K562 (cell line): ENCODE results near the gene SCUBE1. TPM values are rescaled to one million over a fixed set of nuclear protein-coding genes. Genes with fewer than 3 reads are reported as not detected.

Source experiments
- ATAC-seq: fragments of 200-7000 bp; cut with Tn5 transposase; 3 replicates; pipeline ENCODE4 v1.9.1; 2020; ENCODE audit warnings: moderate library complexity
- BruUV-seq: library from RNA; stranded (reverse); fragments of 400-500 nt; replicated peaks from 2 replicates; lab custom pipeline; 2021; lab: Mats Ljungman, UMichigan
- CTCF ChIA-PET: fragments of 300-600 bp; formaldehyde crosslinking; extraction: SDS; loops from one replicate; lab custom pipeline; 2021; ENCODE audit warnings: low intra/inter-chr PET ratio; lab: Yijun Ruan, JAX
- POLR2A ChIA-PET: fragments of 300-600, 350-650 bp; sonication (Branson Sonifier 250); formaldehyde crosslinking; extraction: SDS; loops from one replicate; lab custom pipeline; 2021; ENCODE audit warnings: antibody characterized with exemption, inconsistent platforms; lab: Yijun Ruan, JAX
- DNase-seq, 4 experiments: peaks; one replicate each; pipeline versions ENCODE4 v3.0.0 to v3.0.0-alpha.2; 2011 to 2018; ENCODE audit warnings: low spot score in 3 of 4, mixed read lengths in 3 of 4; ENCODE audit errors: extremely low read depth in 1 of 4
- FAIRE-seq: peaks from 2 replicates; lab custom pipeline; 2011; peaks lifted over from hg19 to GRCh38; lab: Jason Lieb, UNC
- H2AFZ ChIP-seq: 2 replicates; pipeline ENCODE4 v1.6.0; 2011; ENCODE audit warnings: low read depth, low read length, control low read depth, inconsistent platforms
- H3K27ac ChIP-seq: fragments of 200-600 bp; 3 replicates; pipeline ENCODE4 v1.8.0; 2011; ENCODE audit warnings: low read depth, mild to moderate bottlenecking, control low read depth, inconsistent platforms, low read length, moderate library complexity, mixed read lengths; ENCODE audit errors: extremely low read depth
- H3K27me3 ChIP-seq, 2 experiments: fragments of 300-600 bp in 1 of 2; 2 replicates in 1 of 2; 3 replicates in 1 of 2; pipeline versions ENCODE4 v1.6.0 to v1.8.0; 2011; ENCODE audit warnings: inconsistent platforms in 2 of 2, low read length in 2 of 2, mild to moderate bottlenecking in 1 of 2, mixed read lengths in 1 of 2, moderate library complexity in 1 of 2; ENCODE audit not compliant: control insufficient read depth in 2 of 2, insufficient read depth in 2 of 2
- H3K36me3 ChIP-seq: fragments of 300-600 bp; 3 replicates; pipeline ENCODE4 v1.8.0; 2011; ENCODE audit warnings: mild to moderate bottlenecking, low read length, inconsistent platforms; ENCODE audit not compliant: control insufficient read depth, insufficient read depth
- H3K4me1 ChIP-seq, 2 experiments: fragments of 200-600 bp in 1 of 2; replicated peaks in 1 of 2; 2 replicates in 1 of 2; 3 replicates in 1 of 2; pipeline versions ENCODE4 v1.5.1 to v1.8.0; 2011; ENCODE audit warnings: inconsistent platforms in 2 of 2, low read length in 2 of 2, mild to moderate bottlenecking in 1 of 2, mixed read lengths in 1 of 2, moderate library complexity in 1 of 2; ENCODE audit not compliant: control insufficient read depth in 2 of 2, insufficient read depth in 2 of 2
- H3K4me2 ChIP-seq: 2 replicates; pipeline ENCODE4 v1.6.1; 2011; ENCODE audit warnings: low read length, control low read depth, inconsistent platforms, mixed read lengths; ENCODE audit not compliant: insufficient read depth
- H3K4me3 ChIP-seq: fragments of 200-600 bp; sonication (generic), shearing (Covaris generic); 2 replicates; pipeline ENCODE4 v1.5.1; 2016; ENCODE audit warnings: control low read depth, inconsistent platforms
- H3K79me2 ChIP-seq: fragments of 200-600 bp; 3 replicates; pipeline ENCODE4 v1.8.0; 2011; ENCODE audit warnings: low read length, inconsistent platforms; ENCODE audit not compliant: control insufficient read depth, insufficient read depth
- H3K9ac ChIP-seq, 2 experiments: 2 replicates each; pipeline versions ENCODE4 v1.6.0 to v1.6.1; 2011; ENCODE audit warnings: low read depth in 2 of 2, low read length in 2 of 2, control low read depth in 1 of 2, inconsistent platforms in 1 of 2, mild to moderate bottlenecking in 1 of 2, mixed read lengths in 1 of 2; ENCODE audit not compliant: insufficient read depth in 1 of 2
- H3K9me1 ChIP-seq: one replicate; pipeline ENCODE4 v1.6.0; 2011; ENCODE audit warnings: inconsistent platforms, mild to moderate bottlenecking, low read length, moderate library complexity; ENCODE audit not compliant: control insufficient read depth, insufficient read depth
- H3K9me3 ChIP-seq: replicated peaks from 2 replicates; pipeline ENCODE4 v1.5.1; 2011; ENCODE audit warnings: low read depth, low read length, inconsistent platforms; ENCODE audit not compliant: control insufficient read depth, insufficient read depth
- H4K20me1 ChIP-seq: replicated peaks from 2 replicates; pipeline ENCODE4 v1.6.1; 2011; ENCODE audit warnings: low read length, inconsistent platforms, mixed read lengths; ENCODE audit not compliant: control insufficient read depth, insufficient read depth
- RAD21 ChIP-seq, 2 experiments: fragments of 250-450 bp in 1 of 2; fragments of 450-650 bp in 1 of 2; sonication (Bioruptor Pico) in 1 of 2; formaldehyde crosslinking in 1 of 2; IDR thresholded peaks in 1 of 2; conservative IDR thresholded peaks in 1 of 2; 2 replicates each; pipeline versions ENCODE4 v1.4.0 to v1.8.0; 2020 to 2022; ENCODE audit warnings: mild to moderate bottlenecking in 2 of 2, moderate library complexity in 1 of 2
- RBM34 ChIP-seq: fragments of 200-400 bp; formaldehyde crosslinking; IDR thresholded peaks from 2 replicates; pipeline ENCODE4 v1.6.1; 2018; ENCODE audit warnings: low read length, borderline replicate concordance; ENCODE audit not compliant: insufficient read depth
- RCOR1 ChIP-seq, 2 experiments: IDR thresholded peaks; 2 replicates each; pipeline ENCODE4 v1.6.1; 2012; ENCODE audit warnings: low read depth in 2 of 2, low read length in 2 of 2, borderline replicate concordance in 1 of 2, improper control_type of control experiment in 1 of 2
- ZNF766 ChIP-seq: fragments of 200-800 bp; sonication (Bioruptor generic); conservative IDR thresholded peaks from 2 replicates; pipeline ENCODE4 v1.6.1; 2016; ENCODE audit warnings: missing genetic modification characterization, missing compliant biosample characterization
- WGBS: fragments of 100-300 bp; shearing (Covaris generic); methylation state at CpG from one replicate; pipeline ENCODE4 v1.1.6; 2016; ENCODE audit warnings: low coverage, mixed read lengths; ENCODE audit not compliant: insufficient coverage; ENCODE audit errors: missing lambda C conversion rate; 5-methylcytosine and 5-hydroxymethylcytosine counted together
- in situ Hi-C: fragments of 300-500 bp; cut with MboI; formaldehyde crosslinking; loops from 4 replicates; pipeline ENCODE4 v1.15.0; 2018; ENCODE audit warnings: inconsistent platforms, mixed read lengths
- intact Hi-C: fragments of 100-400 bp; cut with micrococcal nuclease; formaldehyde crosslinking; loops from 2 replicates; pipeline ENCODE4 v1.14.2; 2022
- polyA plus RNA-seq, 8 experiments: library from polyadenylated mRNA; depleted of rRNA in 4 of 8; stranded (reverse) in 5 of 8; unstranded in 3 of 8; fragments of >200 nt; fragmentation: Nextera tagmentation in 2 of 8; fragmentation: Illumina TruSeq in 1 of 8; extraction: Ambion mirVana in 2 of 8; extraction: Trizol in 1 of 8; gene quantifications; 2 replicates each; pipeline versions ENCODE4 v1.2.1 to v1.2.3, GENCODE V29; 2011 to 2014; ENCODE audit warnings: inconsistent platforms in 1 of 8, missing spikeins in 1 of 8
- total RNA-seq, 7 experiments: library from RNA; depleted of rRNA in 6 of 7; stranded (reverse); fragments of >200 nt in 6 of 7; fragmentation: Illumina TruSeq in 2 of 7; extraction: Trizol in 2 of 7; gene quantifications; 2 replicates each; pipeline versions ENCODE4 v1.2.1 to v1.2.3, GENCODE V29; 2011 to 2021; ENCODE audit warnings: low replicate concordance in 1 of 7
- TF ChIP-seq, protein P1 (sequence below): fragments of 450-650 bp; IDR thresholded peaks from 2 replicates; pipeline ENCODE4 v1.6.1; 2016
- TF ChIP-seq, protein P2 (sequence below): fragments of 450-650 bp; formaldehyde crosslinking; IDR thresholded peaks from 2 replicates; pipeline ENCODE4 v1.4.0; 2020; ENCODE audit warnings: mild to moderate bottlenecking, moderate library complexity
- TF ChIP-seq, protein P3 (sequence below): IDR thresholded peaks from 2 replicates; pipeline ENCODE4 v1.6.1; 2011; ENCODE audit warnings: borderline replicate concordance, low read depth, mild to moderate bottlenecking, moderate library complexity, low read length; ENCODE audit not compliant: insufficient read depth, poor library complexity, severe bottlenecking

The SCUBE1 gene
- total and polyA plus RNA-seq, 9 of the 15 experiments (the other 6 are each of a cell fraction or from before 2014, with no cell fraction given), result 0.03 to 0.47 (median 0.29) TPM; not detected in 6

DNA sequence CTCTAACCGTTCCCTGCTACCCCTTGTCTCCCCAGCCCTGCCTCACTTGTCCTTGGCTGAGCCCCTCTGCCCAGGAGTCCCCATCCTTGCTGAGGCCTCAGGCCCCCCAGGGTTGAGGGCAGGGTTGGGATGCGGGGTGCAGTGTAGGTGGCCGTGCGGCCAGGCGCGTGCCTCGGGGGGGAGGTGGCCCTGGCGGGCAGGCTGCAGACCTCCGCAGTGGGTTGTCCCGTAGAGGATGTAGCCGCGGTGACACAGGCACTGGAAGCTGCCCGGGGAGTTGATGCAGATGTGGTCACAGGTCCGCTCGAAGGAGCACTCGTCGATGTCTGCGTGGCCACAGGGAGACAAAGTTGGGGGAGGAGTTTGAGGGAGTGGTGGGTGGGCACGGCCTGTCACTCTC lies 114.3 kb downstream of the SCUBE1 start:
- Histone ChIP-seq H2AFZ (no peak overlapping the region), H3K27ac (no peak overlapping the region), H3K4me1 (peaks cover 0 to 40% of the 10 kb centered on the region in 2 experiments; a peak in 2 of 5 replicates), H3K9ac (peak overlapping the region in 1 of 2 experiments; percentile 26; a peak in 1 of 4 replicates), H3K79me2 (no peaks in the 10 kb centered on the region), H4K20me1 (peaks cover 4% of the 10 kb centered on the region; the same call in 1 of the 2 replicates), H3K4me3 (no peak overlapping the region), H3K9me3 (no peaks in the 10 kb centered on the region), H3K36me3 (no peaks in the 10 kb centered on the region), H3K27me3 (peaks cover 0 to 22% of the 10 kb centered on the region in 2 experiments; a peak in 2 of 5 replicates)
- intact Hi-C loops (loop anchor here (5.0 kb wide), 1 partner anchor 42 kb away; the partner anchor contains the start of gene TTLL12), in situ Hi-C loops (no loop called here)
- 27% methylated on average over 13 of the region's 19 CpGs for WGBS
- DNase-seq, result no peak
- no peak for ATAC-seq
- BruUV-seq, result no TSS peak
- CTCF ChIA-PET, result interaction anchor here (1.0 to 1.2 kb wide), 2 partner anchors 361 to 449 kb away, joined by 3 to 5 read pairs; no protein-coding TSS in a partner anchor
- TF ChIP-seq, protein P1, sequence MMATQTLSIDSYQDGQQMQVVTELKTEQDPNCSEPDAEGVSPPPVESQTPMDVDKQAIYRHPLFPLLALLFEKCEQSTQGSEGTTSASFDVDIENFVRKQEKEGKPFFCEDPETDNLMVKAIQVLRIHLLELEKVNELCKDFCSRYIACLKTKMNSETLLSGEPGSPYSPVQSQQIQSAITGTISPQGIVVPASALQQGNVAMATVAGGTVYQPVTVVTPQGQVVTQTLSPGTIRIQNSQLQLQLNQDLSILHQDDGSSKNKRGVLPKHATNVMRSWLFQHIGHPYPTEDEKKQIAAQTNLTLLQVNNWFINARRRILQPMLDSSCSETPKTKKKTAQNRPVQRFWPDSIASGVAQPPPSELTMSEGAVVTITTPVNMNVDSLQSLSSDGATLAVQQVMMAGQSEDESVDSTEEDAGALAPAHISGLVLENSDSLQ, result 0 out of 2 replicates have a peak, but pooled peaks have one; percentile 21
- no peak for TF ChIP-seq RBM34
- TF ChIP-seq, all 486 proteins: peak for 1
- Histone ChIP-seq H3K9me1 (no peaks in the 10 kb centered on the region), H3K4me2 (no peak overlapping the region)
- POLR2A ChIA-PET, result no interaction called here
- FAIRE-seq, result no peak

DNA sequence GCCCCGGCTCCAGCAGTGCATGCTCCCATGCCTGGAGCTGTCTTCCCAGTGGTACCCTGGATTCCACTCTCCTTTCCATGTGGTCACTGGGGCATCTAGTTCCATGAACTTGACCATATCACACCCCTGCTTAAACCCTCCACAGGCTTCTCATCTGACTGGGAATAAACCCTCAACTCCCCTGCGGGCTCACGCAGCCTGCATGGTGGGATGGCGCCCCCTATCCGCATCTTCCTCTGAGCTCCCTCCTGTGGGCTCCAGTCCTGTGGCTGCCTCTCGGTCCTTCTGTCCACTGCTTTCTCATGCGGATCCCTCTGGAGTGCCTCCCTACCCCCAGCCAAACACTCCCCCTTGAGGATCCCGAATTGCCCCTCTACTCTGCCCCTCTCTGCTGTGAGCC lies 114.8 kb downstream of the SCUBE1 start:
- peaks cover 4% of the 10 kb centered on the region; the same call in 1 of the 2 replicates for H4K20me1 ChIP-seq
- intact Hi-C loops, result loop anchor here (5.0 kb wide), 1 partner anchor 41 kb away; the partner anchor contains the start of gene TTLL12
- ChIA-PET CTCF (interaction anchor here (1.0 to 1.2 kb wide), 2 partner anchors 361 to 448 kb away, joined by 3 to 5 read pairs; no protein-coding TSS in a partner anchor), POLR2A (interaction anchor here (0.6 to 1.1 kb wide), 2 partner anchors 20 to 366 kb away, joined by 3 read pairs; no protein-coding TSS in a partner anchor)
- ATAC-seq (peak; percentile 89), DNase-seq (peak; percentile 57 to 77 (median 64)), FAIRE-seq (peak; percentile 70)
- in situ Hi-C loops, result no loop called here
- peaks cover 0 to 16% of the 10 kb centered on the region in 2 experiments; a peak in 2 of 5 replicates for H3K27me3 ChIP-seq
- 16% methylated on average over 8 of the region's 8 CpGs for WGBS
- no peaks in the 10 kb centered on the region for H3K9me1 ChIP-seq
- no peak overlapping the region for H3K9ac ChIP-seq
- H3K4me1 ChIP-seq, result peaks cover 0 to 40% of the 10 kb centered on the region in 2 experiments; a peak in 2 of 5 replicates
- no peak overlapping the region for H3K4me3 ChIP-seq
- peak overlapping the region; percentile 68; the same call in 1 of the 2 replicates for H2AFZ ChIP-seq
- no peaks in the 10 kb centered on the region for H3K36me3 ChIP-seq
- no TSS peak for BruUV-seq
- H3K27ac ChIP-seq, result no peak overlapping the region
- no peak overlapping the region for H3K4me2 ChIP-seq
- no peaks in the 10 kb centered on the region for H3K9me3 ChIP-seq
- H3K79me2 ChIP-seq, result no peaks in the 10 kb centered on the region
- TF ChIP-seq RCOR1 (IDR thresholded peaks at IDR 0.05; ENCODE audit: borderline replicate concordance in 1 of 2, low read depth in 2 of 2, low read length in 2 of 2) (0 out of 4 replicates have a peak, but pooled peaks of 1 of the 2 experiments have one; percentile 9), RAD21 (CRISPR knock-in tag; conservative IDR thresholded peaks at IDR 0.05 in 1 of 2, IDR thresholded peaks at IDR 0.05 in 1 of 2) (peak; percentile 48 to 75), ZNF766 (CRISPR knock-in tag) (0 out of 2 replicates have a peak, but pooled peaks have one; percentile 51)
- TF ChIP-seq, protein P2, sequence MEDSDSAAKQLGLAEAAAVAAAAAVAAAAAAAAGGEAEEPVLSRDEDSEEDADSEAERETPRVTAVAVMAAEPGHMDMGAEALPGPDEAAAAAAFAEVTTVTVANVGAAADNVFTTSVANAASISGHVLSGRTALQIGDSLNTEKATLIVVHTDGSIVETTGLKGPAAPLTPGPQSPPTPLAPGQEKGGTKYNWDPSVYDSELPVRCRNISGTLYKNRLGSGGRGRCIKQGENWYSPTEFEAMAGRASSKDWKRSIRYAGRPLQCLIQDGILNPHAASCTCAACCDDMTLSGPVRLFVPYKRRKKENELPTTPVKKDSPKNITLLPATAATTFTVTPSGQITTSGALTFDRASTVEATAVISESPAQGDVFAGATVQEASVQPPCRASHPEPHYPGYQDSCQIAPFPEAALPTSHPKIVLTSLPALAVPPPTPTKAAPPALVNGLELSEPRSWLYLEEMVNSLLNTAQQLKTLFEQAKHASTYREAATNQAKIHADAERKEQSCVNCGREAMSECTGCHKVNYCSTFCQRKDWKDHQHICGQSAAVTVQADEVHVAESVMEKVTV (CRISPR knock-in tag), result 0 out of 2 replicates have a peak, but pooled peaks have one; percentile 17
- TF ChIP-seq, protein P3, sequence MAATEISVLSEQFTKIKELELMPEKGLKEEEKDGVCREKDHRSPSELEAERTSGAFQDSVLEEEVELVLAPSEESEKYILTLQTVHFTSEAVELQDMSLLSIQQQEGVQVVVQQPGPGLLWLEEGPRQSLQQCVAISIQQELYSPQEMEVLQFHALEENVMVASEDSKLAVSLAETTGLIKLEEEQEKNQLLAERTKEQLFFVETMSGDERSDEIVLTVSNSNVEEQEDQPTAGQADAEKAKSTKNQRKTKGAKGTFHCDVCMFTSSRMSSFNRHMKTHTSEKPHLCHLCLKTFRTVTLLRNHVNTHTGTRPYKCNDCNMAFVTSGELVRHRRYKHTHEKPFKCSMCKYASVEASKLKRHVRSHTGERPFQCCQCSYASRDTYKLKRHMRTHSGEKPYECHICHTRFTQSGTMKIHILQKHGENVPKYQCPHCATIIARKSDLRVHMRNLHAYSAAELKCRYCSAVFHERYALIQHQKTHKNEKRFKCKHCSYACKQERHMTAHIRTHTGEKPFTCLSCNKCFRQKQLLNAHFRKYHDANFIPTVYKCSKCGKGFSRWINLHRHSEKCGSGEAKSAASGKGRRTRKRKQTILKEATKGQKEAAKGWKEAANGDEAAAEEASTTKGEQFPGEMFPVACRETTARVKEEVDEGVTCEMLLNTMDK, result peak; percentile 25
